Stimulated activated CD8-positive, alpha-beta memory T cell treated with anti-CD3 and anti-CD28 coated beads, Interleukin-12 subunit alpha, Interleukin-12 subunit beta, amount 100 ng/mL, for 24 hours (primary cell): ENCODE data around the gene BICRA.
"Not testable (repeated sequence)": the region's sequence is repeated elsewhere in the genome, so short reads cannot be mapped to it uniquely, and the experiment has no call there.

Experiments
- DNase-seq: peaks from one replicate; pipeline ENCODE4 v3.0.0-alpha.2; 2020; ENCODE audit errors: extremely low read depth

The BICRA gene

GRCh38 chr19:47631681-47632446 lies 22.9 kb downstream of the BICRA start:
- DNase-seq = no peak

DNA sequence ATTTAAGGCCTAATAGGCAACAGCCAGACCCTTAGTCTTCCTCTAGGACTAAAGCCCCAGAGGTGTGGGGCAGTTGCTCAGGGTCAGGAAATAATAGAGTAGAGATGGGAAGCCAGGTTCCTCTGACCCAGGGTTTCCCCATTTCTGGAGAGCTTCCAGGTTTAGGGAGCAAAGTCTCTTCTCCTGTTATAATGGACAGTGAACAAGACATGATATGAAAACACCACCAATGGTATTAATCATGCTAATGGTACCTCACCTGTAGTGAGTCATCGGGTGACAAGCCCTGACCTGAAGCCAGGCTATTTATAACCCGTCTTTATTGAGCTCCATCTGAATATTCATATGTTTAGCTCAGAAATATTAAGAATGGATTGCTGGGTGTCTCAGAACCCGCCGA lies 24.6 kb downstream of the BICRA start:
- DNase-seq = no peak

GRCh38 chr19:47633996-47634395 lies 25.1 kb downstream of the BICRA start:
- no peak for DNase-seq

- not testable (repeated sequence) for DNase-seq
These were observed 26.3 kb downstream of the BICRA start for GRCh38 chr19:47635152-47635754.

DNA sequence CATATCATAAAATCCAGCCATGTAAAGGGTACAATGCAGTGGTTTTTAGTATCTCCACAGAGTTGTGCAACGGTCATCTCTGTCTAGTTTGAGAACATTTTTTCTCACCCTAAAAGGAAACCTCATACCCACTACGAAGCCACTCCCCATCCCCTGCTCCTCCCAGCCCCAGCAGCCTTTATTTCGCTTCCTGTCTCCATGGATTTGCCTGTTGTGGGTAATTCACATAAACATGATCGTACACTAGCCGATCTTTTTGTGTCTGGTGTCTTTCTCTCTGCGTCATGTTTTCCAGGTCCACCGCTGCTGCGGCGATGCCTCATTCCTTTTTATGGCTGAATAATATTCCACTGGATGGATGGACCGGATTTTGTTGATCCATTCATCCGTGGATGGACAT lies 28.6 kb downstream of the BICRA start:
- DNase-seq = no peak

GRCh38 chr19:47641891-47642485 lies 33.1 kb downstream of the BICRA start:
- DNase-seq = no peak

DNA sequence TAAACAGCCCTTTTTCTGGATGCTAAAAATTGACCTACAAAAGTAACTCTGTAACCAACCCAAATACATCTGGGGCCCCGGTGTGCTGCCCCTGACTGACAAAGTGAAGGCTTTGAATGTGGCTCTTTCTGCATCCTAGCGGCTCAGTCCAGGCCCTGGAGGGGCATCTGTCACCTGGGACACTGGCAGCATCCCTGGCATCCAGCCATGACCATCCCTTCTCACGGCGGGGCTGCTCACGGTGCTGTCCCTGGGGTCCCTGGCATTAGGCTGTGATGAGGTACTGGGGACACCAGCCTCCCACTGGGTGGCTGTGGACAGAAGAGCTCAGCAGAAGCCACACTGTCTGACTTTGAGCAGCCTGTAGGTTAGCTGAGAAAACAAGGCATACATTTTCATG lies 34.3 kb downstream of the BICRA start:
- DNase-seq = no peak

DNA sequence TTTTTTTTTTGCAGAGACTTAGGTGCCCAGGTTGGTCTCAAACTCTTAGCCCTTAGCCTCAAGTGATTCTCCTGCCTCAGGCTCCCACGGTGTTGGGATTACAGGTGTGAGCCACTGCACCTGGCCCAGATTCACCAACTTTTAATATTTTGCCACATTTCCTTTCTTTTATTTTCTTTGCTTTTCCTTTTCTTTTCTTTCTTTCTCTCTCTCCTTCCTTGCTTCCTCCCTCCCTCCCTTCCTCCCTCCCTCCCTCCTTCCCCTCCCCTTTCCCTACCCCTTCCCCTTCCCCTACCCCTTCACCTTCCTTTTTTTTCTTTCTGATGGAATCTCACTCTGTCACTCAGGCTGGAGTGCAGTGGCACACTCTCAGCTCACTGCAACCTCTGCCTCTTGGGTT lies 35.3 kb downstream of the BICRA start:
- DNase-seq = no peak

DNA sequence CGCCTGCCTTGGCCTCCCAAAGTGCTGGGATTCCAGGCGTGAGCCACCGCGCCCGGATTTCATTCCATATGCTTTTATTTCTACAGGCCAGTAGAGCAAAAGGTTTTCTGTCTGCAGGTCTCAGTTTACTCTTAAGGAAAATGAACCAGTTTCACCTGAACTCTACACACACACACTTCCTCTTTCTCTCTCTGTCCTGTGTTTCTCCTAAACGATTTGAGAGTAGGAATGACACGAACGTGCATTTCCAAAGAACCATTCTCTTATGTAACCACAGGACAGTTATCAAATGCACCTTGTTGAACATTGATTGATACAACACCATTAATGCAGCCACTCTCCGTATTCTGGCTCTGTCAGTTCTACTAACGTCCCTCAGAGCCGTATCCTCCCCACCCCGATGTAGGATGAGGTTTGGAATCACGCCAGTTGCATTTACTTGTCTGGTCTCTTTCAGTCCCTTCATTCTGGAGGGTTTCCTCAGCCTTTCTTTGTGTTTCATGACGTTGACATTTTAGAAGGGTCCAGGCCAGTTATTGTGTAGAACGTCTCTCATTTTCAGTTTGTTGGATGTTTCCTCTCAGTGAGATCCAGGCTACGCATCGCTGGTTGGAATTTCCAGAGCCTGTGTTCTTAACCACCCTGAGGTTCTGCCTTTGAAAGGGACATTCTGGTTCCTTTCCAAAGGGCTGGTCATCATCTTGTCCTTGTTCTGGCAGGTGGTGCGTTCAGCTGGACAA lies 36.0 kb downstream of the BICRA start:
- DNase-seq = no peak

- no peak for DNase-seq
These were observed 38.0 kb downstream of the BICRA start for GRCh38 chr19:47646924-47647323.

GRCh38 chr19:47649588-47649987 lies 40.7 kb downstream of the BICRA start:
- no peak for DNase-seq

GRCh38 chr19:47650700-47651099 lies 41.8 kb downstream of the BICRA start:
- DNase-seq = no peak

GRCh38 chr19:47651132-47651531 lies 42.2 kb downstream of the BICRA start:
- DNase-seq = no peak

GRCh38 chr19:47651691-47652090 lies 42.8 kb downstream of the BICRA start:
- no peak for DNase-seq

DNA sequence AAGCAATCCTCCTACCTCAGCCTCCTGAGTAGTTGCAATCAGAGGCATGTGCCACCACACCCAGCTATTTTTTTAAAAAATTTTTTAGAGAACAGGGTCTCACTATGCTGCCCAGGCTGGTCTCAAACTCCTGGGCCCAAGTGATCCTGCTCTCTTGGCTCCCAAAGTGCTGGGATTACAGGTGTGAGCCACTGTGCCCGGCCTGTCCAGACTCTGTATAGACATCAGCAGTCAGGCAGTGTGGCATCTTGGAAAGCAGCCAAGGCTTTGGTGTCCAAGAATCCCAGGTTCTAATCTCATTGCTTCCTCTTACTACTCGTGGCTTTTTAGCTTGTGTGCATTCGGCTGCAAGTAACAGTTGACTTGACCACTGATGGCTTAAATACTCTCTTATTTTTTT lies 43.4 kb downstream of the BICRA start:
- no peak for DNase-seq

DNA sequence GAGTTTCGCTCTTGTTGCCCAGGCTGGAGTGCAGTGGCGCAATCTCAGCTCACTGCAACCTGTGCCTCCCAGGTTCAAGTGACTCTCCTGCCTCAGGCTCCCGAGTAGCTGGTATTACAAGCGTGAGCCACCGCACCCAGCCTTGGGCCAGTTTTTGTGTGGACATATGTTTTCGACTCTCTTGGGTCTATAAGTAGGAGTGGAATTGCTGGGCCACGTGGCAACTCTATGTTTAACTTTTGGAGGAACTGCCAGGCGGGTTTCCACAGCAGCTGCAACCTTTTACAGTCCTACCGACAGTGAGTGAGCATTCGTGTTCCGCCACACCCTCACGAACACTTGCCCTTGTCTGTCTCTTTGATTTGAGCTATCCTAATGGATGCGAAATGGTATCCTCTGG lies 44.9 kb downstream of the BICRA start:
- no peak for DNase-seq

- DNase-seq = no peak
These were observed 48.8 kb downstream of the BICRA start for GRCh38 chr19:47657719-47658118.

- no peak for DNase-seq
These were observed 49.8 kb downstream of the BICRA start for GRCh38 chr19:47658431-47659348.

DNA sequence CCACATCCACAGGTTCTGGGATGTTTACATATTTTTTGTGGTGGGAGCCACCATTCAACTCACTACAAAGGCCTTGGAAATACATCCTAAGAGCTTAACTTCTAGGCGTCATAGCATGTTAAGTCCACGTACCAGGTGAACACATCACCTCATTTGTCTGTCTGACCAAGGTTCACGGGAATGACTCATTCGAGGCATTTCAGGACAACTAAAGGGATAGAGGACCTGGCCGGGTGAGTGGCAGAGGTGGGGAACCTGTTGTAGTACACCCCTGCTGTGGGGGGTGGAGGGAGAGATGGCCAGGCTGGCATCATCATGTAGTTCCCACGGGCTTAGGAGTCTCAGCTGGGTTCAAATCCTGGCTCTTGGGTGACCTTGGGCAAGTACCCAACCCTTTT lies 51.5 kb downstream of the BICRA start:
- no peak for DNase-seq

DNA sequence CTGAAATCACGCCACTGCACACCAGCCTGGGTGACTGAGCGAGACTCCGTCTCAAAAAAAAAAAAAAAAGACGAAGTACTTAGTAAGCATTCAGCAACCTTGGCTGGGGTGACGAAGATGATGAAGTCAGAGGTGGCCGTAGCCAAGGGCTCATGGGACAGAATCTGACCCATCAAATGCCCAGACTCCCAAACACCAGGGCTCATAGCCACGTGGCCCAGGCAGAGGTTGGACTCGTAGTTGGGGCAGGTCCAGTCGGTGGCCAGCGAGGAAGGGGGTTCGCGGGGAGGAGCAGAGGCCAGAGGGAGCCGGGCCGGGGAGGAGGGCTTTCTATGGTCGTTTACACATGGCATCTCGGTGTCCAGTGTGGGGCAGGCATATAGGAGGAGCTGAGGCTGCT lies 52.2 kb downstream of the BICRA start:
- DNase-seq = no peak

DNA sequence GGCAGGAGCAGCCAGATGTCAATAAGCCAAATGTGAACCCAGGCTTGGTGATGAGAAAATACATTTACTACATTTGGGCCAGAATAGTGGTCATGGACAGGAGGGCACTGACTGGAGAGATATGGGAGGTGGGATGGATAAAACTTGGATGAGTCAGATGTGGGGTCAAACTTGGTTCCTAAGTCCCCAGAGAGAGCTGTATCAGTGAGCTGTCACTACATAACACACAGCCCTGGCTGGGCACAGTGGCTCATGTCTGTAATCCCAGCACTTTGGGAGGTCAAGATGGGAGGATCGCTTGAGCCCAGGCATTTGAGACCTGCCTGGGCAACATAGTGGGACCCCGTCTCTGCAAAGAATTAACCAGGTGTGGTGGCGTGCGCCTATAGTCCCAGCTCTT lies 52.7 kb downstream of the BICRA start:
- DNase-seq = no peak
